HG03064 (cell line): ENCODE data around the gene YKT6.

Source experiments
- ATAC-seq: cut with Tn5 transposase; IDR thresholded peaks from one replicate; pipeline ENCODE4 v1.9.1; 2021; ENCODE audit warnings: low read depth; ENCODE audit not compliant: unreplicated experiment

YKT6 gene

GRCh38 chr7:44200699-44201461, at the start of gene YKT6:
TSS of gene YKT6 (plus strand) at chr7:44200978. CDS start at chr7:44201136, 158 bp downstream.
- ATAC-seq = peak; percentile 99

- no peak for ATAC-seq
These were observed 48.8 kb upstream of the YKT6 start for GRCh38 chr7:44151956-44152355.

- ATAC-seq = no peak
These were observed 47.5 kb upstream of the YKT6 start for GRCh38 chr7:44152971-44153947.

GRCh38 chr7:44153948-44154335, 46.8 kb upstream of the YKT6 start:
- no peak for ATAC-seq

GRCh38 chr7:44154703-44155102, 46.1 kb upstream of the YKT6 start:
- ATAC-seq = no peak

DNA sequence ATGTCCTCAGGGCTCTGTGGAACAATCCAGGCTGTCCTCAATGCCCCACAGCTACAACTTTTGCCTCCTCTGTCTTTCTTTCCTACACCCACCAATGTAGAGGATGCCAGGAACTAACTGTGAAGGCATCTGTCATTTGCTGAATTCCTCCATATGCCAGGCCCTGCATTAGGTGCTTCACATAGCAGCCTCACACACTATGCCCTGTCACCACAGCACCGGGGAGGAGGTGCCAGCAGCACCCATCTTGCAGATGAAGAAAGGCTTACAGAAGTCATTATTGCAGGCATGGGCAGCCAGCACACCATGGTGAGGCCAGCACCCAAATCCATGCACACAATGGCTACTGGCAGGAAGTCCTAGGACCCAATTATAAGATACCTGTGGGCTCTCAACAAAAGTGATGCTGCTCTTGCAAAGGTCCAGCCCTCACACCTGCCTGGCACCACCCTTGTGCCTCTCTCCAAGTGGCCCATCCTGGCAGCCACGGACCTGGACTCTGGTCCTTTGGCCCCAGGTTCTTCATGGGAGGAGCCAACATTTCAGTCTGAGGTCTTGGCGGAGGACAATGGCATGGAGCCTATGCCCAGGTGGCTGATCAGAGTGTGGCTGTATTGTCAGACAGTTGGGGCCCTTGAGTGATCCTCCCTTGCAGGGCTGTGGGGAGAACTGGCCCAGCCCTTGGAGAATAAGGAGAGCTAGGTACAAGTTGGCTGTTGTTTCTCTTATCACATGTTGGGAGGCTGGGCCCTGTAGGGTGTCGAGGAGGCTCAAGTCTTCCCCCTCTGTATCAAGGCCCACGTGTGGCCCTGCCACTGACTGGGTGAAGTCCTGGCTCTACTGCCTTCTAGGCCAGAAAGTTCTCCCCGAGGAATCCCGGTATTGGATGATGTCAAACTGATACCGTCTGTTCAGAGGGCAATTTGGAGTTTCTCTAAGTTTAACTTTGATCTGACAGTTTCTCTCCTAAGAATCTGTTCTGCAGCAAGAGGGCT, 45.3 kb upstream of the YKT6 start:
- no peak for ATAC-seq

DNA sequence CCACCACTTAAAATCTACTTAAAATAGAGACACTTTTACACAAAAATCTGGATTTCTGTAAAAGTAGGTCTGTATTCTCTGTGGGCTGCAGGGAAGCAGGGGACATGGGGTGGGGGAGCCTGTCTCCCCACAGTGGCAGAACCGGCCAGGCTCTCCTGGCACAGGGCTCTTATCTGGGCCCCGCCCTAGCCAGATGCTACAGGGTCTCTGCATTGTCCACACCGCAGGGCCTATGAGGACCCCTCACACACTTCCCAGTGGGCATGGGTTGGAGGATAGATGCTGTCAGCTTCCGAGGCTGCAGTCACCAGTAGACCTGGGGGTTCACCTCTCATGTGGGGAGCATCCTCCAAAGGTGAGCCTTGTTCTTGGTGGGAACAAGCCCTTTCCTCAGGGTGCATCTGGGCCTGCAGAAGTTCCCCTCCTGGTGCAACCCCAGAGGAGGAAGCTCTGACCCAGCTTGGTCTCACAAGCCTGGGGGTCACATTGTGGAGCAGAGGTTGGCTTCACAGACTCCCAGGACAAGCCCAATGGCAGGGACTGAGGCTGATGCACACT, 44.2 kb upstream of the YKT6 start:
- no peak for ATAC-seq

DNA sequence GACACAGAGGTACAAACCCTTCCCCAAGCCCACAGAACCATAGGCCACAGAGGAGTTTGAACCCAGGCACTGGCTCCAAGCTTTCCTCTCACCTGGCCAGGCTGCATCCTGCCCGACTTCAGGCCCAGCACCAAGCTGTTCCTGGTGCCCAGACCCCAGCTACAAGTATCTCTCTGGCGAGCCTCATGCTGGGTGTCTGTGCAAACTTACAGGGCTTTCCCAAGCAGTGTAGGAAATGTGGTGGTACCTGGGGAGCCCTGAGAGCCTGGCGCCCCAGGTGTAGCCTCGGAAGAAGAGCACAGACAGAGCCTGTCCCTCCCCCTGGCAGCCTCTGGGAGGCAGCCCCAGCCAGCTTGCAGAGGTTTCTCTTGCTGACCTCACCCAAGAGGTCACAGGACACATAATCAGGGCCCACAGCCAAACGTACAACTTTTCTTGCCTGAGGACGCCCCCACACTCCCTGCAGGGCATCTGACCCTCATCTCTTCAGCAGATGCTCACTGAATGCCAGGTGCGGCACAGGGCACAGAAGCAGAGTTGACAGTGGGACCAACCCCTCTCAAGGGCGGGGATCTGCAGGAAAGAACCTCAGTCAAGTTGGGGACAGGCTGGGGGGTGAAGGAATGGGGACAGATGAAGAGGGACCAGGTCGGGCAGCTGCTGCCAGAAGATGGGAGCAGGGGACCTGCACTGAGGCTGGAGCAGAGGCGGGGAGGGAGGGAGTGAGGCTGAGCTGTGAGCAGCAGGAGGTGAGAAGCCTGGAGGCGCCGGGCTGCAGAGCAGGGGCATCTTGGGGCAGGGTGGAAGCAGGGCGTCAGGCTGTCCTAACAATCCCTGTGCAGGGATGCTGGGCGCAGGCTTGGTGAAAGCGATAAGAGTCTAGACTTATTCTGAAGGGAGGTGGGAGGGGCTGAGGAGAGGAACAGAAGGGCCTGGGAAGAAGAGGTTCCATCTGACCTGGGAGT, 43.4 kb upstream of the YKT6 start:
- no peak for ATAC-seq

DNA sequence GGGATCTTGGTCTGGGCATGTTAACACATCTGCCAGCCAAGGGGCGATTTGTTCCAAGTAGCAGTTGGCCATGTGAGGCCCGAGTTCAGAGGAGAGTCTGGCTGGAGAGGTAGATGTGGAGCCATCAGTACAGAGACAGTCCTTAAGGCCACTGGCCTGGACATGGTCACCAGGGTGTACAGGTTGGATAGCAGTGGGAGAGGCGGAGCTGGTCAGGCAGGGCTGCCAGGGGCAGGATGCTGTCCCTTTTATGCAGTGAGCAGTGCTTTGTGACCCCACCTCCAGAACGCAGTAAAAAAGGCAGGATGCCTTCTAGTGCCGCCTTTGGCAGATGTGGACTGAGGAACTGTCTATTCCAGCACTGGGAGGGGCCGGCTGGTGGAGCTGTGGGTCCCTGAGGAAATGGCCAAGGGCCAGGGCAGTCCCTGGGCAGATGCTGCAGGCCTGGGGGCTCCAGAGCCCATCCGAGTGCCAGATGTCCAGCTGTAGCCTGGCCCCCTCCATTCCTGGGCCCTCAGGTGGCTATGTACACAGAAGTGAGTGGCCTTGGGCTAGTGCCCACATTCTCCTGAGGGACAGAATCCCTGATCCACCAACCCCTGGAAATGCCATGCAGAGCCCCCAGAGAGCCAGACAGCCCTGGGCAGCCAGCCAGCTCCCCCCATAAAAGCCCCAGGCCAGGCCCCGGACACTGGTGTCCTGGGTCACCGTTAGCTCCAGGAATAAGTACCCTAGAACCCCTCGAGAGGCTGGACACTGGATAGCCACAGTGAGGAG, 42.5 kb upstream of the YKT6 start:
- ATAC-seq = no peak

- no peak for ATAC-seq
These were observed 41.7 kb upstream of the YKT6 start for GRCh38 chr7:44158873-44159631.

DNA sequence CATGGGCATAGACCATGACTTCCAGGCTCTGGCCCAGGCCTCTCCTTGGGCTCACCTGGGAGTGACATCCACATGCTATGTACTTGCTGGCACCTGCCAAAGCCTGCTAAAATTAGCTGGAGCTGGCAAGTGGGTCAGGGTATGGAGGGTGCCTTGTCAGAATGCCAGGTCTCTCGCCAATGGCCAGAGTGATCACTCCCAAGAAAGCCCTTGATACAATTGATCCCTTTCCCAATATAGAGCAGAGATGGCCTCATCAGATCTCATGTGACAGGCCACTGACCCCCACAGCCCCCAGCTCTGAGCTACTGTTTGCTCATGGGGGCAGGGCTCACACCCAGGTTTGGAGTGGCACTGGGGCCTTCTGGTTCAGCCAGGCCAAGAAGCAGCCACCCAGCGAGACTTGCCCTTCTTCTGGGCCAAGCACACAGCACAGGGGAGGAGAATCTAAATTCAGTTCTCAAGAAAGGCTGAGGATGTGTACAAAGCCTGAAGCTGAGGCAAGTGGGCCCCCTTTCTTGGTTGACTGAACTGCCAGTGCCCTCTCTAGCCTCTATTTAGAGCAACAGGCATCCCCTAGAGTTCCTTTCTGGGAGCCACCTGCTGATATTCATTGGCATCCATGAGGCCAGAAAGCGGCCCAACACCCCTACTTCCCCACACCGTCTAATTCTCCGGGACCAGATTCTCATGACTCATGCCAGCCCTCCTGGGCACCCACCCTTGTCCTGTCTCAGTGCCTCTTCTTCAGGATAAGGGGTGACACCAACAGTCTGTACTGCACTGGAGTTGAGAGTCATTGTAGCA, 40.8 kb upstream of the YKT6 start:
- no peak for ATAC-seq

DNA sequence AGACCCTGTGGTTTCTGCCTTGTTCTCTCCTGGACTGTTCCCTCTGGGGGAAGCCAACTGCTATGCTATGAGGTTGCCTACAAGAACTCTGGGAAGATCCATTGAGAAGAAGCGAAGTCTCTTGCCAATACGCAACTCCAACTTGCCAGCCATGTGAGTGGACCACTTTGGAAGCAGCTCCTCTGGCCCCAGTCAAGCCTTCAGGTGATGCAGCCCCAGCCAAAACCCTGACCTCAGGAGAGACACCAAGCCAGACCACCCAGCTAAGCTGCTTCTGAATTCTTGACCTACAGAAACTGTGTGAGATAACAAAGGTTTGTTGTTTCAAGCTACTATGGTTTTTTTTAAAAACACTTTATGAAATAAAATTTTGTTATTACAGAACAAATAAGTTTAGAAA, 39.4 kb upstream of the YKT6 start:
- ATAC-seq = no peak

- ATAC-seq = no peak
These were observed 38.6 kb upstream of the YKT6 start for GRCh38 chr7:44162179-44162578.

GRCh38 chr7:44162785-44163395, 37.9 kb upstream of the YKT6 start:
- no peak for ATAC-seq

DNA sequence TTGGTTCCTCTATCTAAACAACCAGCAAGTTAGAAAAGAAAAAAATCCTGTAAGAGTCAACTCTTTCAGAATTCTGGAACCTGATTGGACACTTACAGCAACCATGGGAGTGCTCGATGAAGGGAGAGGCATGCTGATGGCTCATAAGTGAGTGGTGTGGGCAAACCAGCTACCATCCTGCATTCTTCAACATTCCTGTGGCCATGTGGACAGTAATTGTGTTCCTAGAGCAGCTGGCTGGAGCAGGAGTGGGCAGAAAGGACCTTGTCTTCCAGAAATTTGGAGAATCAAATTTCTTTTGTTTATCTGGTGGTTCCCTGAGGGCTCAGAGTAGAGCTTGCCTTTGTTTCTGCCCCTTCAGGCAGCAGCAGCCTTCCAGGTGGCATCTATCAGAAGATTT, 37.2 kb upstream of the YKT6 start:
- ATAC-seq = no peak

GRCh38 chr7:44167920-44168319, 32.9 kb upstream of the YKT6 start:
- ATAC-seq = no peak
